GM19238 (cell line): ENCODE measurements around the gene GPHB5.
"Not testable (repeated sequence)": the region's sequence is repeated elsewhere in the genome, so short reads cannot be mapped to it uniquely, and the experiment has no call there.

Experiments
- DNase-seq: peaks from one replicate; pipeline ENCODE4 v3.0.0; 2011; ENCODE audit warnings: low spot score; ENCODE audit not compliant: insufficient read length

GPHB5 gene, protein sequence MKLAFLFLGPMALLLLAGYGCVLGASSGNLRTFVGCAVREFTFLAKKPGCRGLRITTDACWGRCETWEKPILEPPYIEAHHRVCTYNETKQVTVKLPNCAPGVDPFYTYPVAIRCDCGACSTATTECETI

DNA sequence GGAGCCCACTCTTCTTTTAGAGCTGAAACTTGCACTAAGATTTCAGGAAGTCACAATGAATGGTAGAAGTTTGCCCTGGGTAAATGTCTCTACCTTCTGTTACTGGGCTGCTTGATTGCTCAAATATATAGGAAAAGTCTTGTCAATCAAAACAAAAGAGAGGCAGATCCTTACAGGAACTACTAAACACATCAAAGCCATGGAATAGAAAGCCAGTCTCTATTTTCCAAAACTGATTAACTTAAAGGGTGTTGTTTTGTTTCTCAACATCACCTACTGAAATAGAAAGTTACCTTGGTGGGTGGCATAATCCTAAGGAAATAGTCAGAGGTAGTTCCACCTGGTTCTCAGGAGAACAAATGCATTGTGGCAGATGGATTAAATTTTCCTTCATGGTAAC lies at the start of gene GPHB5:
TSS of gene GPHB5 (minus strand) at position 101 of the 400 bp plus-strand sequence. CDS start 1,086 bp downstream, outside the sequence.
- no peak for DNase-seq

DNA sequence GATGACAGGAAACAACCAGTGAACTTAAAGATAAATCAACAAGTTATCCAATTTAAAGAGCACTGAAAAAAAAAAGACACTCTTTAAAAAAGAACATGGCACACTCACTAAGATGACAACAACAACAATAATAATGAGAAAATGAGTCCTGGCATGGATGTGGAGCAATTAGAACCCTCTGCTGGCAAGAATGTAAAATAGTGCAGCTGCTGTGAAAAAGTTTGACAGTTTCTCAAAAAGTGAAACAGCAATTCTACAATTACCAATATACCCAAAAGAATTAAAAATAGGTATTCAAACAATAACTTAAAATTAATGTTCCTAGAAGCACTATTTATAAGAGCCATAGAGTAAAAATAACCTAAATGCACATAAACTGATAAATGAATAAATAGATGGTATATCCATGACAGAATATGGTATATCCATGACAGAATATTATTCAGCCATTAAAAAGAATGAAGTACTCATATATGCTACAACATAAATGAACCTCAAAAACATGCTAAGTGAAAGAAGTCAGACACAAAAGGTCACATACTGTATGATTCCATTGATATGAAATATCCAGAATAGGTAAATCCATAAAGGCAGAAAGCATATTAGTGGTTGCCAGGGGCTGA lies 49.1 kb upstream of the GPHB5 start:
- no peak for DNase-seq

DNA sequence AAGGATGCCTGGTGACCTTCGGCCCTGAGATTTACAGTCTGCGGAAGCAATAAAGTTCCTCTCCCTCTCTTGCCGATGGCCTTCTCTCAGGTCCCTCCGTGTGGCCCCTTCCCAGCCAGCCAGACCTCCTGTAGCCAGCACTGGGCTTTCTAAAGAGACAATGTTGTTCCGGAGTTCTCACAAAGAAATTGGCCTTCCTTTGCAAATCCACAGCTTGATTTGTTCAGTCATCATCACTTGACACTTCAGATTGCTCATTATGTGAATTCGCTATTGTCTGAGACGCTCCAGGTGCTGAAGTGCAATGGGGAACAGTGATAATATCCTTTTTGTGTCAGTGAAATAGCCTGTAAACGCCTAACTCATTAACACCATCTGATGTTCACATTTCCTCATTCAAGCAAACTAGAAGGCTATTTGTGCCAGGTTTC lies 43.7 kb upstream of the GPHB5 start:
- DNase-seq, result no peak

DNA sequence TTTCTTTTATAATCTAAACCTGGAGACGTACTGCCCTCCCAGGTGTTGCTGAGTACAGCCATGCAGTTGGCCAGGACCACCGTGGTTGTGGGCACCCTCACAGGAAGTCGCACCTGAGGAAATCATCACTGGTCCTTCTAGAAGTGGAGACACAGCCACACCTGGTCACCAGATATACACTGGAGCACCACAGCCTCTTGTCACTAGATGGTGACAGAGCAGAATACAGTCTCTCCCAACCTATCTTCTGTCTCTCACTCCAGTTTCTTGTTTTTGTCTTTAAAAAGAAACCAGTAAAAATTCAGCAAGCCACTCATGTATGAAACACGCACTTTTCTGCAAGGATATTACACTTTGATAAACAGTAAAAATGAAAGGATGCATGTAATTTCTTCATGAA lies 43.1 kb upstream of the GPHB5 start:
- DNase-seq, result no peak

DNA sequence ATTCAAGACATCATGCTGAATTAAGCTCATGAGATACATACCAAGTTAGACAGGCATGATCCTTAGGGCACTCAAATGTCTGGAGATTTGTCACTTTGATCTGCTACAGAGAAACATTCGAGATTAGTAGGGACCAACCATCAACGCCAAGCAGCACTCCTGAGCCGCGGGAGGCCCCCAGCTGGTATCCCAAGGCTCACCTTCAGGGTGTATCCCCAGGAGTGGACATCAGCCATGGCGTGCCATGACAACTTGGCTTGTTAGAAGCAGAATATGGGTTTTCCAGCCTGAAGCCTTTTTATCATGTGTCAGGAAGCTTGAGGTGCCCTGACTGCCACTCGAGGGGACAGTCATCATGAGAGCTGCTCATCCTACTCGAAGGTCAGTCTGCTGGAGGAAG lies 39.1 kb upstream of the GPHB5 start:
- DNase-seq, result no peak

DNA sequence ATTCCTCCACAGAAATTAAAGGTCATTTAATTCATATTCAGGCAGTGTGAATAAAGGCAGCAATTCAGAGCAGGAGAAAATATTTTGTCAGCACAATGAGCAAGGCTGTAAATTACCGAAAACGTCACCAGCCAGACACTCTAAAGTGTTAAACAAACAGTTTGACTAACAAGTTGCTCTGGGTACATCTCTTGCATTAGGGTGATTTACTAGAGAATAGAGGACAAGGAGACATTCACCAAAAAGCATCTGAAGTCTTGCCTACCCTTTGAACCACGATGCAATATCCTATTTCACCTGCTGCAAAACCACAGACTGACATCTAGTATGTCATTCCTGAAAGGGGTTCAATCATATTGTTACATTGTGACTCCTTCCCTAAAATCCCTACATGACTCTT lies 27.1 kb upstream of the GPHB5 start:
- no peak for DNase-seq

DNA sequence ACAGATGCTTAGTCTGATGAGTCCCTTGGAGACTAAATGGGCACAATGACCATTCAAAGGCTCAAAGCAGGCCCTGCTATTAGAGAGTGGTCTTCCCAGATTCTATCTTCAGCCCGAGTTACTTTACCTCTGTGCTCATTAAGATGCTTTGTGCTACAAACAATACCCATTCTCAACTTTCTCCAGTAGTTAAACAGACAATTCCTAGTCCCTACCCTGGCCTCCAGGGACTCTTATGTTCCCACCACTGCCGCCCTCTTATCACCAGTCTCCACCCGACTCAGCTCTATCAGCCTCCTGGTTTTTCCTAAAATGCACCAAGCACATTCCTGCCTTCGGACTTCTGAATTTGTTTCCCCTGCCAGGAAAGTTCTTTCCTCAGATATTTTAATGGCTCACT lies 25.6 kb upstream of the GPHB5 start:
- no peak for DNase-seq

DNA sequence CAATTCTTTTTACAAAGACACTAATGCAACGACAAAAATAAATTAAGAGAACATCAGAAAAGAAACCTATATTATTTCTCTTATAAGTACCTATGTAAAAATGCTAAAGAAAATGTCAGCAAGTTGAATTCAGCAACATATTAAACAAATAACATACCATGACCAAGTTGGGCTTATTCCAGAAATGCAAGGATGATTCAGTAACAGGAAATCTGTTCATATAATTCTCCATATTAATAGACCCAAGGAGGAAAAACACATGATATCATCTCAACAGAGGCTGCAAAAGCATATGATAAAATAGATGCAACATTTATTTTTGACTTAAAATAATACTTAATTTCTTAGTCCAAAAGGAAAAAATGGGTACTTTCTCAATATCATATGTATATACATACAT lies 25.1 kb upstream of the GPHB5 start:
- DNase-seq, result no peak

DNA sequence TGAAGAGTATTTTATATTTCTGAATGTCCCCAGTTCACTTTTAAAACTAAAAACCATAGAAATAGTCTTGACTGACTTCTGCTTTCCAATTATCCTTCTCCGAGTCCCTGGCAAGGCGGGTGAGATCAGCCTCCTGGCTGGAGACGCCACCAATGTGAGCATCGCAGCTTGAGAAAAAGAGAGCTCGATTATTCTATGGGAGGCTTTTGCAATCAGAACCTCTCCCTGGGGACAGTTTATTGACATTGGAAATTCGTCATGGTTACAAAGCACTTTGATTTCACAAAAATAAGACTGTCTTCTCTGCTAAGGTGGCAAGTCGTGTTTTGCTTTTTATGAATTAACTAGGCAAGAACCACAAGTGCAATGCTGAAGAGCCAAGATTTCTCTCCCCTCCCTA lies 23.6 kb upstream of the GPHB5 start:
- DNase-seq, result no peak

DNA sequence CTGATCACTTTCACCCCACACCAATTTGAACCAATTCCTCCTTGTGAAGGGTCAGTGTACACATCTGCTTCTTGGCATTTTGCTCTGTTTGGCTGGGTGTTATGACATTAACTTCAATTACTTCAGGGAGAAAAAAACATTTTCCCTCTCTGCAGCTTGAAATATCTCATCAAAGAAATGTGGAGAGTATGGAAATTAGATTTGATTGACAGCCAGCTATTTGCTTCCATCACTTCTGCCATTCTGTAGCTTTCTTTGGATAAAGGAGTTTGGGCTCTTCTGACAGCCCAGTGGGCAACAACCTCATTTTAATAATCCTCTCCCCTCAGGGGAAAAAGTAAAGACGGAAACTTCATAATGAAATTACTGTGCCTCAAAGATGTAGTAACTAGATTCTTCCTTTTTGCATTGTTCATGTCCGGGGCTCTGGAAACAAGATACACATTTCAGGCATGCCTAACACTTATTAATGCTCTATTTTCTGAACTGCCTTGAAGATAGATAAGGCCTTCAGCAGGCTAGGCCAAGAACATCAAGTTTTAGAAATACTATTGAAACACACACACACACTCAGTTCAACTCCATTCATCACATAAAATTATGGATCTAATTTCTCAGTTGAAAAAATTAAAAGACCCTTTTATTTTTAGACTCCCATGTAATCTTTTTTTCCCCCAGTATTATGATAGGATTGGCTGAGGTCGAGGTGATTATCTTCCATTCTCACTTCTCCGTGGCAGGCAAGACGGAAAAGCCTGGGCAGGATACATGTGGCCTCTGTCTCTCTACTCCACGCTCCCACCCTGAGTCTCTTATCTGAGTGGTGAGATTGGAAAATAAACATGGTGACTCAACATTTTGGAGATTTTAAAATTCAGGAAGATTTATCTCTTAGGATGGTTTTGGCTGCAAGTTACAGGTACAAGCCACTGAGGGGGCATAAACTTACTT lies 10.3 kb upstream of the GPHB5 start:
- DNase-seq, result no peak

DNA sequence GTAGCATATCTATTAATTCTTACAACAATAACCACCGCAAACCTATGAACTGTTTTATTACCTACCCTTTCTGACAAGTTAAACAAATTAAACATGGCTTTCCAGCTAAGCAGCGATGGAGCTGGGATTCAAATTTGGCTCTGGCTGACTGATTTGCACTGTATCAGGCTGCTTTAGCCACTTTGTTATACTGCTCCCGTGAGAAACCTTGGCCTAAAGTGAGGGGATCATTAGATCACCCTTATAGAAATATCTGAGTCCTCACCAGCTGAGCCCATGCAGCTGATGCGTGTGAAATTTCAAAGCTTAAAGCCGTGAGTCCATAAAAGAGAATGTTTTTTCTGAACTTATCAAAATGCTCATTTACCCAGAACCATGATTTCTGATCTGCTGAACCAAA lies 8.1 kb upstream of the GPHB5 start:
- DNase-seq, result no peak

DNA sequence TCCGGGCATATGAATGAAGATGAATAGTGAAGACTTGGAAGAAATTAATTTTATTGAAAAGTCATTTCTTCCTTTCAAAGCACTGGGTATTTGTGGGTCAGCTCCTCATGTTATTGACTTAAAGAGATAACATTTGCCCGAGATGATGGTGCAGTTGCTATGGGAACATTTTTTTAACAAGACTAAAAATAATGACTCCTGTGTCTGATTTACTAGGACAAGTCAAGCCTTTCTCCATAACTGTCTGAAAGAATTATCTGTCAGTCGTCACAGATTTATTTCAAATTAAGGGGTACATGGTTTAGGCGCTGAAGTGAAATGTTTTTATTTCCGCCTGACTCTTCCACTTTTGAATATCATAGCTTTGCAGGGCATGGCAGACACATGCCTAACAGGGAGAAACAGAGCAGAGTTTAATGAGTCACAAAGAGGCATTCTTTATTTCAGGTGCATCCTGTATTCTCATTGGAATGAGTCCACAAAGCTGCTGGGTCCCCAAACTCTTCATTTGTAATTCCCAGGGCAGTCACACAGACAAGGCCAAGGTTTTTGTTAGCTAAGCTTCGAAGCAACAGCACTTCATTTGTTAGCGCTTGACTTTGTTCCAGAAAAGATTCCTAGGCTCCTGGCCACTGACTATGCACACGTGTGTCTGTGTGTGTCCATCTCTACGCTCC lies 4.3 kb upstream of the GPHB5 start:
- no peak for DNase-seq

DNA sequence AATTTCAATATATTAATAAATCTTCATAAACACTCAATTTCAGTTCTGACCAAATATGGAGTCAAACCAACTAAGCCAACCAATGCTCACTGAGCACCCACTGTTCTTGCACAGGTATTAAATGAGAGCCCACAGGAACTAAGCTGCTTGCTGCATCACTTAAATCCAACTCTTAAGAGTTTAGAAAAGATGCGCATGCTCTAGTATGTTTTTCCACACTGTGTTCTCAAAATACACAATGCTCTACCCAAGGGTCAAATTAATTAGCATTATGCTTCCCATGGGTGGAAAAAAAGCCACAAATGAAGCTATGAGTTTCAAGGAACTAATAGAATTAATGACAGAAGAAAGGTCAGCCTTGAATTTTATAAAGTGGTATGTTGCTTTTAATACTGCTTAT lies 3.7 kb upstream of the GPHB5 start:
- DNase-seq, result no peak

DNA sequence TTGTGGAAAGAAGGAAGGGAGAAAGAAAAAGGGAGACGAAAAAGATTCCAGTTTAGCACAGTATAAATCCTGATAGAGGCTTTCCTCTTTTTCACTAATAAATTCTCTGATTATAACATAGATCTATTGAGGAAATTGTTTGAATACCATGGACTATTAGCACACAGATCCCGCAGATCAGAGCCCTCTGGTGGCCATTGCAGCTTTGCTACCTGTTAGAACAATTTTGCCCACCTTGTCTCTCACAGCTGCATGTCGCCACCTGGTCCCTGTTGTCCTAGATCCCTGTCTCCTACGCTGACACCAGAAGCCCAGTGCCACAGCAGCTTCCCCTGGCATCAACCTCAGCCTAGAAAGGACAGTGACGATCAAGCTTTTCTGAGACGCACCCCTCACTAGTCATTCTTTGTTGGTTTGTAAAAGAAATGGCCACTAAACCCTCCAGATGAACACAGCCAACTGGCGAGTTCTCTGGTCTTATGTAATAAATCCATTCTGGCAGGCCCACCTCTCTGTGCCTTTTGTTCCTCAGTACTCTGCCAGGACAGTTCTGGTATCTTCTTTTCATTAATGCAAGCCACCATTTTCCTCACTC lies 9.9 kb downstream of the GPHB5 start:
- no peak for DNase-seq

DNA sequence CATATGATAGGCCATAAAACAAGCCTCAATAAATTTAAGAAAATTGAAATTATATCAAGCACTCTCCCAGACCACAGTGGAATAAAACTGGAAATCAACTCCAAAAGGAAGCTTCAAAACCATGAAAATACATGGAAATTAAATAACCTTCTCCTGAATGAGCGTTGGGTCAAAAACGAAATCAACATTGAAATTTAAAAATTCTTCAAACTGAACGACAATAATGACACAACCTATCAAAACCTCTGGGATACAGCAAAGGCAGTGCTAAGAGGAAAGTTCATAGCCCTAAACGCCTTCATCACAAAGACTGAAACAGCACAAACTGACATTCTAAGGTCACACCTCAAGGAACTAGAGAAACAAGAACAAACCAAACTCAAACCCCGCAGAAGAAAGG lies 14.3 kb downstream of the GPHB5 start:
- not testable (repeated sequence) for DNase-seq

DNA sequence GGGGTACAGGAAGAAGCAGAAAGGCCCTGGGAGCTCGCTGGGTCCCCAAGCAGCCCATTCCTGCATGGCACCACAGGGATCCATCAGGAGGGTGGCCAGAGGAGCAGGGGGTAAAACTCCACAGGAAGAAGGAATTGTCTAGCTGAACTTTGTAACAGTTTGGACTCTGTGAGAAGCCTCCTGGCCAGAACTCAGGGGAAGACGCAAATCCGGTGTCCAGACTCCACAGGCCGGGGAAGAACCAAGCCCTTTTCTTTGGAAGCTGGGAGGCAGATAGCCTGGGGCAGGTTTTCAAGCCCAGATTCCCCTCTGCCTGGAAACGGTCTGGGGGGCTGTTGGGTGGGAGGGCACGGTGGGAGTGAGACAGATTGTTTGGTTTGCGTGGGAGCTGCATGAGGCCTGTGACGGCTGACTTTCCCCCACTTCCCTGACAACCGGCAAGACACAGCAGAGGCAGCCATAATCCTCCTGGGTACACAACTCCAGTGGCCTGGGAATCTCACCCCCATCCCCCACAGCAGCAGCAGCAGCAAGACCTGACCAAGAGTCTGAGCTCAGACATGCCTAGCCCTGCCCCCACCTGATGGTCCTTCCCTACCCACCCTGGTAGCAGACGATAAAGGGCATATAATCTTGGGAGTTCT lies 16.7 kb downstream of the GPHB5 start:
- no peak for DNase-seq

DNA sequence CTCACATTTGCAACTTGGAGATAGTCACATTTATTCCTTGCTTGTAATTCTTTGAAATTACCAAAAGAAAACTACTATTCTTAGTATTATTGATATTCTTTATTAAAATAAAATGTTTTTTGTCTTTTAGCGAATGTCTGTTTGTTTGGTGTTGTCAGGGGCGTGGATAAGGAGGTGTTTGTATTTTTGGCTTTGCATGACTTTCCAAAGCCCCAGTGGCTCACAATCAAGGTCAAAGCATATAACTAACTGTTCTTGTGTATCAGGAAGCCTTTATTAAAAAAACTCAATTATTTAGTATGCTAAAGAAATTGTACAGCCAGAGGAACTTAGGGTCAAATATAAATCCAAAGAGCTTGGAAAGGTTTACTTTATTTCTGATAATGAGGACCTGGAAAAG lies 17.9 kb downstream of the GPHB5 start:
- DNase-seq, result no peak

DNA sequence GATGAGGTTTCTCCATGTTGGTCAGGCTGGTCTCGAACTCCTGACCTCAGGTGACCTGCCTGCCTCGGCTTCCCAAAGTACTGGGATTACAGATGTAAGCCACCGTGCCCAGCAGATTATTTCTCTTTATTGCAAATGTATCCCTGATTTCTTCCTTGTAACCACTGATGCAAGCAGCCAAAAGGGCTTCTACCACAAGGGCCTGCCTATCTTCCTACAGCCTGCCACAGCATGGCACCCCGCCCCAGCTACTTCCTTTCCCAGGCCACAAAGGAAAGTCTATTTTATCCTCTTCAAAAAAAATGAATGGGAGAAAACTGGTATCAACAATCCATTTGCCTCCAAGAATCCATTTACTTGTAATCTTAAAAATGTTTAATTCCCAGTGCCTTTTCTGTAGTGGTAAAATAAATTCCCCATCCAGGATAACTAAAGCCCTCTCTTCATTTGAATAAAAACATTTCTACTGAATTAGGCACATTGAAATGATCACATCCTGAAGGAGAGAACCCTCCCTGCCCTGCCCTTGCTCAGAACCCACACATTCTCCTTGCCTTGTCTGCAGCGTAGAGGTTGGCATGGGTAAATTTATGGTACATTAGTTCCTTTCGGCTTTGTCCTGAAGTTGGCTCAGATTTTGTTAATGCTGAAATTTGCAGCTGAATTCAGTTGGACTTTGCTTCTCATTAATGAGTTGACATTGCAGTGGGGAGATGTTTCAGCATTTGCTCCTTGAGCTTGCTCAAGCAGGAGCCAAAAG lies 19.2 kb downstream of the GPHB5 start:
- no peak for DNase-seq

DNA sequence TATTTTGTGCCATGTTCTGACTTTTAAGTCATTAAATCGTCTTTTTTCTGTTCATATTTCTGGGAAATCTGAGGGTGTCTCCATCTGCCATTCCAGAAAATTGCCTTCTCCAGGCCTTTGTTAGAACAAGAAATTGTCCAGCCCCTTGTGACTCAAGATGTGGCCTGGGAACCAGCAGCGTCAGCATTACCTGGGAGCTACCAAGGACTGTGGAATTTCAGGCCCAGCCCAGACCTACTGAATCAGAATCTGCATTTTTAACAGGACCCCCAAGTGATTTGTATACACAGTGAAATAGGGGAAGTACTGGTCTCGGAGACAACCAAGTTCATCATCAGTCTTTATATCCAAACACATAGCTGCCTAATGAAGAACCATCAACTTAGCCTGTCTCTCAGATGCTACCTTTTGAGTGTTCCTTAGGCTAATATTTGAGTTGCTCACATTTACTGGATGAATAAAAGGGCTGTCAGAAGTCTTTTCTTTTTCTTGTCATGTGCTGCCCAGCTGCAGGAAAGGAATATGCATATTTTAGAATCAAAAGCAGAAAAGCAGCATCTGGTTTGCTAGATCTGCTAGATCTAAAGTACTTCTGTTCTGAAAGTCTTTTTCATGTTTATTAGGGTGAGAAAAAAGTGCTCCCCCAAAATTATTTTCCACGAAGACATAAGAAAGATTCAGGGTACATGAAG lies 21.2 kb downstream of the GPHB5 start:
- no peak for DNase-seq

DNA sequence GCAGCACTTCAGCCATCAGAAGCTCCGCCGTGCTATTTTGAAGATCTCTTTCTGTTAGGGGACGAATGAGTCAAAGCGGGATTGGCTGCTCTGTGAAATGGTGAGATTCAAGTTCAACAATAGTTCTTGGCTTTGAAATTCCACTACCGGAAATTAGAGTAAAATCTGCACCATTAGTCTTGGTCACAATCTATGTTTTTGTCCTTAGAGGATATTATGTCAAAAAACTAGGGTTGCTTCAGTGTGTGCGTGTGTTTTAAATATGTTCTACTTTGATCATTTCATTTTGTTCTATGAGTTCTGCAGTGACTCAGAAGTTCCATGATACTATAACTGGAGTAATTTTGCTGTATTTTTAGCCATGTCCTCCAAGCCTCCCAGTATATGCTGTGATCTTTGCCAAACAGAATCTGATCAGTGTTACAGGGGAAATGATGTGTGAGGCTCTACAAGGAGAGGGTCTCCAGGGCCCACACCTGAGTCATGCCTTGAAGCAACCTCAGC lies 22.6 kb downstream of the GPHB5 start:
- DNase-seq, result no peak
